LNCaP clone FGC (cell line): ENCODE measurements around the gene RBM6.
"Not testable (repeated sequence)": the region's sequence is repeated elsewhere in the genome, so short reads cannot be mapped to it uniquely, and the experiment has no call there.

Experiments
- DNase-seq: peaks from one replicate; pipeline ENCODE4 v3.0.0-alpha.2; 2011; ENCODE audit warnings: low read depth
- H3K4me3 ChIP-seq: 2 replicates; pipeline ENCODE4 v1.5.1; 2011; ENCODE audit warnings: mild to moderate bottlenecking, low read depth, low read length, control low read depth
- TF ChIP-seq, protein P1 (sequence below): IDR thresholded peaks from 2 replicates; pipeline ENCODE4 v1.5.1; 2012; ENCODE audit warnings: mild to moderate bottlenecking; ENCODE audit not compliant: control insufficient read depth, insufficient read depth; ENCODE audit errors: extremely low read depth

The RBM6 gene

GRCh38 chr3:50003824-50004223 lies 63.9 kb downstream of the RBM6 start:
- H3K4me3 ChIP-seq, result no peak overlapping the region
- TF ChIP-seq, protein P1, sequence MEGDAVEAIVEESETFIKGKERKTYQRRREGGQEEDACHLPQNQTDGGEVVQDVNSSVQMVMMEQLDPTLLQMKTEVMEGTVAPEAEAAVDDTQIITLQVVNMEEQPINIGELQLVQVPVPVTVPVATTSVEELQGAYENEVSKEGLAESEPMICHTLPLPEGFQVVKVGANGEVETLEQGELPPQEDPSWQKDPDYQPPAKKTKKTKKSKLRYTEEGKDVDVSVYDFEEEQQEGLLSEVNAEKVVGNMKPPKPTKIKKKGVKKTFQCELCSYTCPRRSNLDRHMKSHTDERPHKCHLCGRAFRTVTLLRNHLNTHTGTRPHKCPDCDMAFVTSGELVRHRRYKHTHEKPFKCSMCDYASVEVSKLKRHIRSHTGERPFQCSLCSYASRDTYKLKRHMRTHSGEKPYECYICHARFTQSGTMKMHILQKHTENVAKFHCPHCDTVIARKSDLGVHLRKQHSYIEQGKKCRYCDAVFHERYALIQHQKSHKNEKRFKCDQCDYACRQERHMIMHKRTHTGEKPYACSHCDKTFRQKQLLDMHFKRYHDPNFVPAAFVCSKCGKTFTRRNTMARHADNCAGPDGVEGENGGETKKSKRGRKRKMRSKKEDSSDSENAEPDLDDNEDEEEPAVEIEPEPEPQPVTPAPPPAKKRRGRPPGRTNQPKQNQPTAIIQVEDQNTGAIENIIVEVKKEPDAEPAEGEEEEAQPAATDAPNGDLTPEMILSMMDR, result no peak
- no peak for DNase-seq

DNA sequence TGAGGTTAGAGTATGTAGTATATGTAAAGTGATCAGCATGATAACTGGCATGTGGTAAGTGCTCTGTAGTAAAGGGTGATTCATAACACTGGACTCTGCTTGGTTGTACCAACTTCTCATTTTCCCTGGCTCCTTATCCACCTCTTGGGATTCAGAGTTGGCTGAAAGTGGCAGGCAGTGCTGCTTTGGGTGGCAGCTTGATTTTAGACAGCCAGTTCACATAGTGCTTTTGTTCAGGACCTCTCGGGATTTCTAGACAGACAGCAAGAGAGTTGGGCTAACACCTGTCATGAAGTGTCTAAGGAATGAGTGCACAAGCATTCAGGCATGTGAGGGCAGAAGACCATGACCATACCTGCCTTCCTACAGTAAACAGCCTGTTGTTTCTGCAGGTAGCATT lies 69.0 kb downstream of the RBM6 start:
- TF ChIP-seq, protein P1, result no peak
- no peak for DNase-seq
- H3K4me3 ChIP-seq, result no peak overlapping the region

DNA sequence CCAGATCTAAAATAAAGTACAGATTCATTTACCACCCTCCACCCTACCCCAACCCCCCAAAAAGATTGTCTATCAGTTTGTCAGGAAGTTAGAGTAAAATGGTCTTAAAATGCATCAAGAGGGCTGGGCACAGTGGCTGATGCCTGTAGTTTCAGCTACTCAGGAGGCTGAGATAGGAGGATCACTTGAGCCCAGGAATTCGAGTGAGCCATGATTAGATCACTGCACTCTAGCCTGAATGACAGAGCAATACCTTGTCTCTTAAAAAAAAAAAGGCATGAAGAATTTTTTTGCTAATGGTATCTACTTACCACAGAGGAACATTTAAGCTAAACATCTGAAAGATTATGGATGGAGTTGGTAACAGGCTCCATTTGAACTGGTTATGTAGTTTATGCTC lies 71.0 kb downstream of the RBM6 start:
- no peak for DNase-seq
- TF ChIP-seq, protein P1, result no peak

DNA sequence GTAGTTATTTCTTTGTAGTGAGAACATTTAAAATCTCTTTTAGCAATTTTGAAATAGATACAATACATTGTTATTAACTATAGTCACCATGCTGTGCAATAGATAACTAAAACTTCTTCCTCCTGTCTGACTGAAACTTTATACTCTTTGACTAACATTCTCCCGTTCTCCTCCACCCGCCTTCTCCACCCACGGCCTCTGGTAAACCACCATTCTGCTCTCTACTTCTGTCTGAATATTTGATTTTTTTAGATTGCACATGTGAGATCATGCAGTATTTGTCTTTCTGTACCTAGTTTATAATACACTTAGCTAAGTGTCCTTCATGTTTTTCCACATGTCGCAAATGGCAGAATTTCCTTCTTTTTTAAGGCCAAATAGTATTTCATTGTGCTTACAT lies 76.0 kb downstream of the RBM6 start:
- H3K4me3 ChIP-seq, result no peak overlapping the region
- TF ChIP-seq, protein P1, result no peak
- no peak for DNase-seq

More for the DNA sequence above, 71.0 kb downstream of the RBM6 start:
- H3K4me3 ChIP-seq, result no peak overlapping the region

- peak; percentile 57 for DNase-seq
- no peak overlapping the region for H3K4me3 ChIP-seq
- TF ChIP-seq, protein P1, result no peak
Measured at GRCh38 chr3:50028346-50028745, 88.4 kb downstream of the RBM6 start.

- not testable (repeated sequence) for DNase-seq, H3K4me3 ChIP-seq
Measured at GRCh38 chr3:50031201-50031600, 91.3 kb downstream of the RBM6 start.

- no peak overlapping the region for H3K4me3 ChIP-seq
- DNase-seq, result no peak
- TF ChIP-seq, protein P1, result no peak
Measured at GRCh38 chr3:50044976-50045375, 105.0 kb downstream of the RBM6 start.

GRCh38 chr3:50047426-50047825 lies 107.5 kb downstream of the RBM6 start:
- DNase-seq, result no peak
- H3K4me3 ChIP-seq, result no peak overlapping the region
- TF ChIP-seq, protein P1, result no peak
